ENCODE measurements around the gene GPR139.

The GPR139 gene

DNA sequence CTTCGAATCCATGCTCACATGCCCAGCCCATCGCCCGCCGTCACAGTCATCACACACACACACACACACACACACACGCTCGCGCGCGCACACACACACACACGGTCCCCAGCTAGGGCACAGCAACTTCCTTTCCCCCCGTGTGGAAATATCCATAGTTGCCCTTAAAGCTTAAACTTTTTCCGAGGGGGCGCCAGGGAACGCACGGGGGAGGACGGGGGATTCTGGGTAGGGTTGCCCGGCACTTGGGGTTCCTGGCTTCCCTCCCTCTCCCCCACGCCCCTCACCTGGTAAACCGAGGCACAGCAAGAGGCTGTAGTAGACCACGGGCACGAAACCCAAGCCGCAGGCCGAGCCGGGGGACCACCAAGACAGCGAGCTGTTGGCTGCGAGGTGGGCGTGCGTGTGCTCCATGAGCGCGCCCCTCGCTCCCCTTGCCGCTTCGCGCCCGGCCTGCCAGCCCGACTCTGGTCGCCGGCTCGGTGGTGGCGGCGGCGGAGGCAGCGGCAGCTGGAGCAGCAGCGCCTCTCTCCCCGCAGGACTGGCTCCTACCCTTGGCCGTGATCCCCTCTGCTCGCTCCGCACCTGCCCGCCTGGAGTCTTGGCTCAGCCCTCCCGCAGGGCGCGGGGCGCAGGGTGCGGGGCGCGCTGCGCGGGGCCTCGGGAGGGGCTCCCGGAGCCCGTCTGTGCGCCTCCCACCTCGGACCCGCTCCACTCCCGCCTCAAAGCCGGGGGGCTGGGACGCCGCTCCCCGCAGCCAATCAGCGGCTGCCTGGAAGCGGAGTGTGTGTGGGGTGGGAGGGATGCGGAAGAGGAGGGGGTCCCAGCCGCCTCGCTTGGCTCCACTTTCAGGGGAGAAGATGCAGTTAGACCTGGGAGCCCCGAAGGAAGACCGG is at the start of gene GPR139:
TSS of gene GPR139 (minus strand) at position 688 of the 896 bp plus-strand sequence. CDS start at position 414, 274 bp downstream.
- DNase-seq = no peak

DNA sequence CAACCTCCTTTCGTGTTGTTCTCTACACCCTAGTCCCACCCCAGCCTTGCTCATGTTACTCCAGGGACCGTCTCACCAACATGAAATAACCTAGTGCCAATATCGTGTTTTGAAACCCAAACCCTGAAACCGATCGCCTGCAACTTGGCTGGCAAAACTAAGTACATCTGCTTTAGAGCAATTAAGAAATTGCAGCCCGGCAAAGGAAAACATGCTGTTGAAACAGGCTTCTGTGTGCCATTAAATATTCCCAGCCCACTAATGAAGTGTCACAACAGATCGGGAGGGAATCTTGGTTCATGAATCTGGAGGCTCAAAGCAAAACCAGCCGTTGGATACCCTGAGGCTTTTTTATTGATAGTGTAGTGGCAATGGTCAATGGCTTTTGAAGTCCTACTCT is 48.3 kb upstream of the GPR139 start:
- DNase-seq = no peak

DNA sequence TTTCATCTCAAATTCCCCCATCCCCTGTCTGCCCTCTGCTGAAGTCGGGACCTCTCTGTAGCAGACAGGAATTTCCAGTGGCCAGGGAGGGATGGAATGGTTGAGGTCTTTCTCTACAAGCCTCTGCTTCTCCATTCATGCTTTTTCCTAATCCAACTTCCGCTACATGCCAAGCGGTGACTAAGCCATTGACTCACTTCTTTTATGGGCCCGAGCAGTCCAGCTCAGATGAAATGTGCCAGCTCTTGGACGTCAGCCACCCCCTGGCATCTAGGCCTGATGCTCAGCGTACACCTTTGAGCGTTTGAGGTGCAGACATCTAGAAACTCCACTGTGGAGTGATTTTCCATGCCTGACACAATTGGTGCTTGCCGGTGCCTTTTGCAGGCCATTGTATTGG is 40.7 kb upstream of the GPR139 start:
- no peak for DNase-seq

DNA sequence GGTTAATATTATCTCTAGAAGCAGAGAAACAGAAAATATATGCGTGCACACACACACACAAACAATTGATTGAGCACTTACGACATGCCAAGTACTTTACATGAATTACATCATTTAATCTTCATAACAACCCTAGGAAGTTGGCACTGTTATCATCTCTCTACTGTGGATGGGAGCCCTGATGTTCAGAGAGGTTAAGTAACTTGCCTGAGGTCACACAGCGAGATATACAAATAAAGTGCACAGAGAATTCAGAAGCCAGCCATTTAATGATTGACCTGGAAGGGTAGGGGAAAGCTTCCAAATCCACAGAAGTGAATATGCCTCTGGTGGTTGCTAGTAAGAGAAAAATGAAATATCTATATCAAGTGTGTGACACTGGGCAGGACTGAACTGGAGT is 37.5 kb upstream of the GPR139 start:
- DNase-seq = no peak

DNA sequence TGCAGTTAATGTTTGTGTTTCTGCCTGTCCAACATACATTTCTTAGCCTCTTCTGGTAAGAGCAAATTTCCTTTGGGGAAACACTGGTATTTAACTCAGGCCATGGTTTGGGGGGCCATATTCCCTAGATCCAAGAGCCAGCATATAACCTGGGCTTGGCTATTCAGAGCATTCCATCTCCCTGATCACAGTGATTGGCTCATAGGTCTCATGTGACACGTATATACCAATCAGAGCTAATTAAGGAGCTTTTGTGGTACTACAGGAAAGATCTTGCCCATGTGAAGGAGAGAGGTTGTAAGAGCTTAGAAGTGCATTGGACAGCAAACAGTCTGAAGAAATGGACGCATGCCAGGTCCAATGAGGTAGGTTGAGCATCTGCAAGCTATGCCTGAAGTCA is 33.4 kb upstream of the GPR139 start:
- no peak for DNase-seq

DNA sequence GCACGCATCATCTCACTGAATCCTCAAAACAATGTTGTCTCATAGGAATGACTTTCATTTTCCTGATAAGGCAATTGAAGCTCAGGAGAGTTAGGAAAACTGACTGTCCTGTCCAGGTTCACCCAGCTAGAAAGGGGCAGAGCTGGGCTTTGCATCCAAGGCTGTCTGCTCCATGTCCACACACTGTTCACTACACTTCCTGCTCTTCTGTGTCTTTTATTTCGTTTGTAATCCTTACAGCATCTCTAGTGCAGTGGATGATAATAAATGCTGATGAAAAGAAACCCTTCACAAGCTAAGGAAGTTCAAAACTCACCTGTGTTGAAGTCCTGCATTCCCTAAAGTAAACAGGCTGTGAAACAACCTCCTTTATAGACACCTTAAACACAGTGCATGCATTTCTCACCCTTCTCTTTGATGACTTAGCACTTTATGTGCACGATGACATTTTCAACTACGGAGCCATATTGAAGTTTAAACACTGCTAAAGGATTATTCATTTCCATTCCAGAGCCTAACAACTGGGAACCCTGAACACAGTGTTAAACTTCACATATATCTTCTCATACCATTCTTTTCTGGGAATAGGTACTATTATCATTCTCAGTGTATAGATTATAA is 31.0 kb upstream of the GPR139 start:
- DNase-seq = no peak

DNA sequence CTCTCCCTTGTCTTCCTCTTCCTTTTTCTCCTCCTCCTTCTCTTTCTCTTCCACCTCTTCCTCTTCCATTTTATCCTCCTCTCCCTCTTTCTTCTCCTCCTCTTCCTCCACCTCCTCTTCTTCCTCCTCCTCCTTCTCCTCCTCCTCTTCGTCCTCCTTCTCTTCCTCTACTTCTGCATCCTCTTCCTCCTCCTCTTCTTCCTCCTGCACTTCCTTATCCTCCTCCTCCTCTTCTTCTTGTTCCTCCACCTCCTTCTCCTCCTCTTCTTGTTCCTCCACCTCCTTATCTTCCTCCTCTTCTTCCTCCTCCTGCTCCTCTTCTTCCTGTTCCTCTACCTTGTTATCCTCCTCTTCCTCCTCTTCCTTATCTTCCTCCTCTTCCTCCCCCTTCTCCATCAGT is 28.8 kb upstream of the GPR139 start:
- DNase-seq = no peak

DNA sequence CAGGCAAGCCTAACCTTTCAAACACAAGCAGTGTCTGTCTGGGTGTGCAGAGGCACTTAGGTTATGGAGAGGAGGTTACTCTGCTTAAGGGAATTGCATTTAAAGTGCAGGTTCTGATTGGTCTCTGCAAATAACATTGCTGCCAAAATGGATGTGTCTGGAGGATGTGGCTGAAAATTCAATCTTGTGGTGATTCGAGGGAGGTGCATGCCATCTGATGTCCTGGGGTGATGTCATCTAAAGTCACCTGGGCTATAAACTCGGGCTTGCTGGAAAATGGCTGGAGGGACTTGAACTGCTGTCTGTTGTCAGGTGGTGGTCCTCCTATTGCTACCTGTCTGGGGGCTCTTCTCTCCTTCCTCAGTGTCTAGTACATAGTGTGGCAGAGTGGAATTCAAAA is 28.3 kb upstream of the GPR139 start:
- no peak for DNase-seq

DNA sequence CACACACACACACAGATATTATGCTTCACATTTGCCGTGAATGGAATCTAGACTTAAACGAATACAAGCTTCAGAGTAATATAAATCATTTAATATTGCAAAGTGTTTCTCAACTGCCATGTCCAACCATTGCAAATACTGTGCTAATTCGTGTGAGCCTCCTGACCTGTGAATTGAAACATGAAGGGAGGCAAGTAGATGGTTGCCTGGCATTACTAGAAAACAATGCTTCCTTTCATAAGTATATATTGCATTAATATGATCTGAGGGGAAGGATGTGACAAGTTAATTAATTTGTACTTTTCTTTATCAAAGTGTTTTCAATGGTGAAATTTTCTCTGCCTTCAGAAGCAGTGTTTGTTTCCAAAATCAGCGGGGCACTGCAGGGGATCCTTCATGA is 25.7 kb upstream of the GPR139 start:
- no peak for DNase-seq

DNA sequence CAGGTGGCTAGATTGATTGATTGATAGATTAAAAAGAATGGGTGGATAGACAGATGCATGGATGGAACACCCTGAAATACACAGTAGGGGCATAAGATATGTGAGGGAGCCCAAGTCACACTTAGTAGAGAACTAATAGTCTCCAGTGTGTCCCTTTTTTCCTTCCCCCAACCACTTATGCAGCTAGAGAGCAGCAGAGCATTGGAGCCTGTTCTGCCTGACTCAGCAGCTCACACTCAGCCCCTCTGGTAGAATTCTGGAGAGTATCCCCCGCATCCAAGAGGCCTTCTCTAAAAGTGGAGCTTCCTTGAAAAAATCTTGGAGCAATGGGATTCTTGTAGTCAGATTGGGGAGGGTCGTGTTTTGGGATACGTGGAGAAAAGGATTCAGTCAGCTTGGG is 20.5 kb upstream of the GPR139 start:
- DNase-seq = no peak

DNA sequence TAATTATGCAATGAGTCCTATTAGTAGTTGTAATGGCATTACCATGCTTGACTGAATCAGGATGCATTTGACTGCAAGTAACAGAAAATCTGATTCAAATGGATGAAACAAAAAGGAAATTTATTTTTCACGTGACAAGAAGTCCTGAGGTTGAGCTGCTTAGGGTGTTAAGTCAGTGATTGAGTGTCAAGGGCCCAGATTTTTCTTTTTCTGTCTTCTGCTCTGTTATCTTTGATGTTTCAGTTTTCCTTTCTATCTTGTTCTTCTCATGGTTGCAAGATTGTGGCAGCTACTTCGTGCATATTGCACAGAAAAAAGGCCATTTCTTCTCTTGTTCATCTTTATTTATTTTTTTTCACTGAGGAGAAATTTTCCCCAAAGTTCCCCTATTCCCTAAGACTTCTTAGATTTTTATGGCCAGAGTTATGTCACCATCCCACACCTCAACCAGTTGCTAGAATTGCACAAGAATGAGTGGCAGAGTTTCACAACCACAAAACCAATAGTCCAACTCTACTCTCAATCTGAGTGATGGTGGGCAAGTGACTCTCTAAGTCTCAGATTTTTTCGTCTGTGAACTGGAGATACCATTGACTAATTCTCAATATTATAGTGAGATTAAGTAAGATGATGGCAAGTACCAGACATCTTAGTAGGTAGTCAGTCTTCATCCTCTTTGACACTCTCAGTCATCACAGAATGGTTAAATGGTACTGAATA is 15.7 kb upstream of the GPR139 start:
- no peak for DNase-seq

DNA sequence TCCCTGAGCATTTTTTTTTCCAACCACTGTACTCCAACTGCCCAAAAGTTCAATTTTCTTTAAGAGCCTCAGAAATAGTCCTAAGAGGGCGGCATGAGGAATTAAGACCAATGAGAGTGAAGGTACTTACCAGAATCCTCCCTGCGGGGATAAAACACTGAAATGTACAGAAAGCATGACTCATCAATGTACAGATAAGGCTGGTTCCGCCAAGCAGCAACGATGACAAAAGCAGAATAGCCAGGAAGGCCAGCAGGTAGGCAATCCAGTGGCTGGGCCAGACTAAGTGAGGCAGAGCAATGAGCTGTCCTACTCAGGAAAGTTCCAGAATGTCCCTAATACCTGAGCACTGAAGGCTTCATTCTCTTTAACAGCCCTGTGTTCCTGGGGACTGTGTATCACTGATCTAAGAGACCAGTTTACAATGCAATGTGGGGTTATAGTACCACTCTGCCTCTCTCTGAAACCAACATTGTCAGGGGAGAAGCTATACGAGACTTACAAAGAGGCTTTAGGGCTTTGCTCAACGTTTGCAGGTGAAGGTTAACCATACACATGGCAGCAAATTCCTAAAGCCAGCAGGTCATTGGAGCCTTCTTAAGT is 11.0 kb upstream of the GPR139 start:
- DNase-seq = no peak

DNA sequence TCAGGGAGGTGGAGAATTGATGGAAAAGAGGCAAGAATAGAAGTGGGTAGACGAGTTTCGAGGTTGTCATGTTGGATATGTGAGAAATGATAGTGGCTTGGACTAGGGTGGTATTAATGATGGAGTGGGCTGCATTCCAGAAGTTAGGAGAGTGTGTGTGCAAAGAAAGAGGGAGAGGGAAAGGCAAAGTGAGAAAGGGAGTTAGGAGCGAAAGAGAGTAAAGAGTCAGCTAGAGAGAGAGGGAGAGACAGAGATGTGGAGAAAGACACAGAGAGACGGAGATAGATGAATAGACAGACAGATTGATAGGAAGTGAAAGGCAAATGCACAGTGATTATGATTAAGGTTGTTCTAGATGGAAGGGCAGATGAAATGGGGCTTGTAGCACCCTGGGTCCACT is 5.4 kb upstream of the GPR139 start:
- DNase-seq = no peak

DNA sequence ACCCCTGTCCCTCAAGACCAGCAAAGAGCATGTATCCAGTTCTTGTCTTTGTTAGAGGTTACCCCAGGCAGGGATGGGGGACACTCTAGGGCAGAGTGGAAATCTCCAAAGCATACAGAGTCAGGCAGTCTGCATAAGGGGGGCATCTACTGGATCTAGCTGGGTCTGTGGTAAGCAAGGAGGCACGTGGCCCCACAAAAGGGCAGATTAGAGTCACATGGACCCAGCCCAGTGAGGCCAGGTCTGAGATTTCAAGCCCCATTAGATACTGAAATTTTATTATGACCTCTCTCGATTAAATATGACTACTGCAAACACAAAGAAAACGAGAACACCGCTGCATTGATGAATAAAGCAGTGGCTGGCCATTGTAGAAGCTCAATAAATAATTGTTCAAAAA is 1.6 kb upstream of the GPR139 start:
- no peak for DNase-seq

DNA sequence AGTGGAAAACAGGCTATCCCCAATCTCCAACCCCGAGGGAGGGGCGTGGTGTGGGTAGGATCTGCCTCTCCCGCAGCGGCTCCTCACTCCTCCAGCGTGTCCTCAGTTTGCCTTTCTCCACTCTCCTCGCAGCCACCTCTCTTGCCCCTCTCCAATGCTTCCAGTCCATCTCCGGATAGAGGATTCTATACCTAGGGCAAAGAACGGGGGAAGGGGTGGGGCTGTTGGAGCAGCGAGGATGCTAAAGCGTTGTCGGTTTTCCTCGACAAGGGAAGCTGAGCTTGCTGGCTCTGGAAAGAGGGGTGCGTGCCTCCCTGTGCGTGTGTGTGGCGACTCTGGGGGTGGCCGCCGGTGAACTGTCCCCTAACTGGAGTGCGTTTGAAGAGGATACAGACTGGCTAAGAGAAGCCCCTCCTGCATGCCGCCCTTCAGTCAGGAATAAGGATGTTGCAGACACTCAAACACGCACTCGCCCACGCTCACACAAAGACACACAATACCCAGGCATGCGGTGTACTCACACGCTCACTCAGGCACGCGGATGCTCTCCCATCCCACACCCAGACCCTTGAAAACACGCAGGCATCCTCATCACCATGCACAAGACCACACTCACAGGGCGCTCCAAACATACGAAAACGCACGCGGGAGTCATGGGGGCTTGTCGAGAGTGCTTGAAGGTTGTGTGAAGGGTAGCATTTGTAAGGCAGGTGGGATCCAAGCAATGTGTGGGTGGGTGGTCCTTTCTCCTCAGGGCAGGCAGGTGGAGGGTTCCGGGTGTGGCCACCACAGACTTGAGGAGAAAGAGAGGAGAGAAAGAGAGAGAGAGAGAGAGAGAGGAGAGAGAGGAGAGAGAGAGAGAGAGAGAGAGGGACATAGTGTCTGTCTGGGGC is 655 bp upstream of the GPR139 start:
- no peak for DNase-seq

DNA sequence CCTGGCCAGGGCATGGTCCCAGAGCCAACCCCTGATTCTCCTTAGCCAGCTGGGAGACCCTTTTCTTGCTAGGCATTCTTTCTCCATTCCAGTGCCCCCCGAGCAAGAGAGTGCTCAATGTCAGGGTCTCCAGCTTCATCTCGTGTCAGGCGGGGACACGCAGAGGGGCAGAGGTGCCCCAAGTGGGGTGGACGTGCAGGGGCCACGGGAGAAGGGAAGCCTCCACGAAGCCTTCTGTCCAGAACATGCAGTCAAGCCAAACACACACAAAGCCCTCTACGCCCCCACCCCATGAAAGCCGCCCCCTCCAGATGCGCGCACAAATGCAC is 852 bp downstream of the GPR139 start:
- no peak for DNase-seq

DNA sequence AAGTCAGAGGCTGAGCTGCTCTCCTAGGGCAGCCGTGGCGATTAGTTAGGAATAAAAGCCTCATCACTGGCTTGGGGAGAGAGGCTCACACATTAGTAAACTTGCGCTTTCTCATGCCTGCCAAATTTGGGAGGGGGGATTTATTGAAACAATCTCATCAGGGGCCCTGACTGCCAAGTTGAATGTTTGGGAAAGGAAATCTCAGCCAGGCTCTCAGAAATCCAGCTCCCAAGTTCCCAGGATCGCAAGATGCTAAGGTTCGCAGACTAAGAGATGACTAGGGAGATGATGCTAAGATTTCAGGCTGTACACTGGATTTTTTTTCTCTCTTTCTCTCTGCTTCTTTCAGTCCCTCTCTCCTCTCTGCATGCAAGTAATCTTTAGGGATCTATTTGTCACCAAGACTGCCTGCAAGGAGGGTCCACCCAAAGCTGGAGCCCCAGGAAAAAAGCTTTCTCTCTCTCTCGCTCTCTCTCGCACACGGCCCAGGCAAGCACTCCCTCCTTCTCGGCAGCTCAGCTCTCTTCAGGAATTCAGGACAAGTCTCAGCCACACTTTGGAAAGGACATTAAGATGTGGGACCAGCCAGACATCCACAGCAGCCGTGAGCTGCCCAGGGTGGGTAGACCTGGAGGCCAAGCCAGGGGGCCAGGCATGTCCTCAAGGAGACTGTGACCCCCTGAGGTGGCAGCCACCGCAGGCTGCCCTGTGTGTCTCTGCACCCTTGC is 1.4 kb downstream of the GPR139 start:
- no peak for DNase-seq

DNA sequence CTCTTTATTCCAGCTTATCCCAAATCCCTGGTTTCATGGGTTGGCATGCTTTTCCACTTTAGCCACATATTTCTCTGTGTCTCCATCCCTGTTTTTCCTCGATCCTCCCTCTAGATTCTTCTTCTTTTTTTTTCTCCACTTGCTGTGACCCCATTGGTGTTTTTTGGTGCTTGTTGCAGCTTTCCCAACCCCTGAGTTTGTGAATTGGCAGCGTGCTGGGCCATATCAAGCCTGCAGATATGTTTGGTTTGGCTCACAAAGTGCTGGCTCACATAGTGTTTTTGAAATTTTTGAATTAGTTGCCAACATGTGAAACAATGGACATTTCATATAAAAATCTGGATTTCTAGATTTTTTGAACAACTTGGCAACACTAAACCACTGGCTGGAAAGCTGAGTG is 8.8 kb downstream of the GPR139 start:
- no peak for DNase-seq

DNA sequence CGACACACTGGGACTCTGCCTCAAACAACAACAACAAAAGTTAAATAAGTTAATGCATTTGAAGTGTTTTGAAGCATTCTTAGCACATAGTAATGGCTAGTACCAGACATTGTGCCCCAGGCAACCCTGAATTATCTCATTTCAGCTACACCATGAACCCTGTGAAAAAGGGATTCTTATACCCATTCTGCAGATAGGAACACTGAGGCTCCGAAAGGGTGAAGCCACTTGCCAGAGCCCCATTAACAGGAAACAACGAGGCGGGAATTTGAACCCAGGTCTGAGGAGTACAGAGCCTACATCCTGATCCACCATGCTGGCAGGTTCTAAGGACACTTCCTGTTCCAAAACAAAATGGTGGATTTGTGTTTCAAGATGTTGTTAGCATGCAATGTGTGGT is 9.2 kb downstream of the GPR139 start:
- no peak for DNase-seq

DNA sequence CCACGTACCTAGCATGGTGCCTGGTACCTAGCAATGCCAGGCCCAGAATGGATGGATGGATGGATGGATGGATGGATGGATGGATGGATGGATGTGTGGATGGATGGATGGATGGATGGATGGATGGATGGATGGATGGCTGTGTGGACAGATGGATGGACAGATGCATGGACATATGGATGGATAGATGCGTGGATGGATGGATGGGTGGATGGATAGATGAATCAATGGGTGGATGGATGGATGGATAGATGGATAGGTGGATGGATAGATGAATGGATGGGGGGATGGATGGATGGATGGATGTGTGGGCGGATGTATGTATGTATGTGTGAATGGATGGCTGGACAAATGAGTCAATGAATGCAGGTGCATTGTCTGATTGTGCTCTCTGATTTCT is 12.6 kb downstream of the GPR139 start:
- DNase-seq = no peak

DNA sequence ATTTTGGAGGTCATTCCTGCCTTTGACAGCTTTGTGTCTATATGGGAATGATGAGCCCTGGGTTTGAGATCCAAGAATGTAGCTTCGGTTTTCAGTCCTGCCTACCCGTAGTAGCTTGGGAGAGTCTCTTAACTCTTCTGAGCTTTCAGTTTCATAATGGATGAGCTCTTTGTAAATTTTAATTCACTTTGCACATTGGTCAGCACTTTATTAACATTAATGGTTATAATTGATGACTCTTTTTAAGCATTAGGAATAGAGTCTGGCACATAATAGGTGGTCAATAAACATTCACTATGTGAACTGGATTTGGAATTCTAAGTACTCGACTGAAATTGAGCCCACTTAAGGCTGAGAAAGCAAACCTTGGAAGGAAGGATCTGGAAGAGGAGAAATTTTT is 17.3 kb downstream of the GPR139 start:
- no peak for DNase-seq

DNA sequence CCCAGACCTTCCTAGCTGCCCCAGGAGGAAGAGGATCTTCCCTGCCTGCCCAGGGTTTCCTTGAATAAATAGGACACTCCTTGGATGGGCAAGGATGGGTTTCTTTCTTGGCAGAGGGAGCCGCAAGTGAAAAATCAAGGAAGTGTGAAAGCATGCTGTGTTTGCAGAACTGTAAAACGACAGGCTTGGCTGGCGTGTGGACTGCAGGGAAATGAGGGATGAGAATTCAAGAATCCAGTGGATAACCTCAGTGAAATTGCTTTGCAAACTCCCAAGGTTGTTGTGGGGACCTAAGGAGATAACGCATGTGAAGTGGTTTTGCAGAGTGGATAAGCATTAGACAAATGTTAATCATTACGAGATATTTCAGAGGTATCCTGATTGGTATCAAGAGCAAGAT is 20.4 kb downstream of the GPR139 start:
- DNase-seq = no peak

Measured in activated CD8-positive, alpha-beta memory T cell treated with anti-CD3 and anti-CD28 coated beads for 24 hours (primary cell).